Suprapubic skin (tissue), 4 donors: Measurements from ENCODE around the gene CTNNA3.

Source experiments
- POLR2A ChIP-seq, 2 donors: fragments of 450-650 bp; IDR thresholded peaks; one replicate each; pipeline ENCODE4 v1.6.1; 2017; ENCODE audit warnings: antibody characterized with exemption in 2 of 2, mild to moderate bottlenecking in 2 of 2, moderate library complexity in 2 of 2
- POLR2AphosphoS5 ChIP-seq, 3 donors: sonication (generic); formaldehyde crosslinking; IDR thresholded peaks; one replicate each; pipeline ENCODE4 v1.6.1; 2017; ENCODE audit warnings: antibody characterized with exemption in 3 of 3
- TF ChIP-seq, protein P1 (sequence below), 2 donors: fragments of 200-600 bp in 1 of 2; fragments of 450-650 bp in 1 of 2; sonication (generic) in 1 of 2; IDR thresholded peaks; one replicate each; pipeline ENCODE4 v1.5.1; 2016 to 2019; ENCODE audit warnings: antibody characterized with exemption in 2 of 2, mild to moderate bottlenecking in 1 of 2, moderate library complexity in 1 of 2

- TF ChIP-seq, protein P1, sequence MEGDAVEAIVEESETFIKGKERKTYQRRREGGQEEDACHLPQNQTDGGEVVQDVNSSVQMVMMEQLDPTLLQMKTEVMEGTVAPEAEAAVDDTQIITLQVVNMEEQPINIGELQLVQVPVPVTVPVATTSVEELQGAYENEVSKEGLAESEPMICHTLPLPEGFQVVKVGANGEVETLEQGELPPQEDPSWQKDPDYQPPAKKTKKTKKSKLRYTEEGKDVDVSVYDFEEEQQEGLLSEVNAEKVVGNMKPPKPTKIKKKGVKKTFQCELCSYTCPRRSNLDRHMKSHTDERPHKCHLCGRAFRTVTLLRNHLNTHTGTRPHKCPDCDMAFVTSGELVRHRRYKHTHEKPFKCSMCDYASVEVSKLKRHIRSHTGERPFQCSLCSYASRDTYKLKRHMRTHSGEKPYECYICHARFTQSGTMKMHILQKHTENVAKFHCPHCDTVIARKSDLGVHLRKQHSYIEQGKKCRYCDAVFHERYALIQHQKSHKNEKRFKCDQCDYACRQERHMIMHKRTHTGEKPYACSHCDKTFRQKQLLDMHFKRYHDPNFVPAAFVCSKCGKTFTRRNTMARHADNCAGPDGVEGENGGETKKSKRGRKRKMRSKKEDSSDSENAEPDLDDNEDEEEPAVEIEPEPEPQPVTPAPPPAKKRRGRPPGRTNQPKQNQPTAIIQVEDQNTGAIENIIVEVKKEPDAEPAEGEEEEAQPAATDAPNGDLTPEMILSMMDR (IDR thresholded peaks at IDR 0.05) = no peak
- TF ChIP-seq POLR2A (IDR thresholded peaks at IDR 0.05) = no peak
- TF ChIP-seq POLR2AphosphoS5 (IDR thresholded peaks at IDR 0.05) = no peak
Measured at GRCh38 chr10:66538908-66539307, 1157.1 kb downstream of the CTNNA3 start.
